NCI-H510A treated with DMSO at 0.1 percent for 48 hours (cell line): ENCODE data around the gene SHQ1.
A peak's percentile ranks its signal among the peaks of the same experiment; 100 is the strongest.

Source experiments
- DNase-seq: peaks from one replicate; lab custom pipeline; 2025; lab: John Stamatoyannopoulos, UW

The SHQ1 gene

DNA sequence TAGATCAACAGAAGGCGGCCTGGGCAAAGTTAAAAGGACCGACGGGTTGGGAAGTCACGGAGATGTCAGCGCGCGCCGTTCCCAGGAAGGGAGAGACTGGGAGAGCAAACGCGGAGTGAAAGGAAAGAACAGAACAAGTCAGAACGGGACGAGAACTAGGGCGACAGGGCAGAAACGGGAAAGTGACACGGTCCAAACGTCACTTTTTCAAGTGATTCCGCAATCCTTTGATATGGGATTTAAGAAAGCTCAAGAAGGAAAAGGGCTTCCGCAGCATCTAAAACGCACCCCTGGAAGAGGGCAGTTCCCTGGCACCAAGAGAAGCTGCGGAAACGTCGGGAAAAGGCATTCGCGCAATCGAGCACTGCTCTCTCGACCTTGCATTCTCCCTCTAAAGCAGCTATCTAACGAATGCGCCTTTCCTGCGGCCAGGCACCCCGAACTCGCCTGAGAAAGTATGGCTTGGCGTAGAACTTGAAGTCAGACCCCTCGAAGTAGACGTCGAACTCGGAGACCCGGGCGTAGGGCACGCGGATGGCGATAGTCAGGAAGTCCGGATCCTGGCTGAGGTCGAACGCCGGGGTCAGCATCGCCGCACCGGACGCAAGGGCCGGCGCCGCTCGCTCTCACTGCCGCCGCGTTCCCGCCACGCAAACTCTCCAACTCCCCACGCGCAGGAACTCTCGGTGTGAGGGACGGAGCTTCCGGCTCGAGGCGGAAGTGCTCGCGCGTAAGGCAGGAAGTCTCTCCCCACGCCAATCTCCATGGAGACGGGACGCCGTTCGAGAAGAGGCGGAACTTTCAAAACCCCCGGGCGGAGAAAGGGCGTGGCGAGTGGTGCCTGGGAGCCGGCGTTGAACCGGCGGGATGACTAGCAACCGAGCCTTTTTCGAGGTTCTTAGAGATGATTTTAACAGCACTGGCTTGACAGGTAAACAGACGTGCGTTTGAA, at the start of gene SHQ1:
TSS of gene SHQ1 (minus strand) at position 695 of the 952 bp plus-strand sequence. CDS start at position 590, 105 bp downstream.
- DNase-seq: peak; percentile 84

DNA sequence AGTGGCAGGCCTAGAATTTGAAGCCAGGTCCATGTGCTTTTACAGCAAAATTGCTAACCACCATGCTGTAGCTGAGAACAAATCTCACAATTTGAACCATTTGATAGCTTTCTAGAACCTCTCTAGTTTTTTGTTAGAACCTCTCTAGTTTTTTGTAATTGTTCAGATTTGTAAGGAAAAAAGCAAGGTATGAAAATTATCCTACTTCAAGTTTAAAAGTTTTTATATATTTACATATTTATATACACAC, 49.4 kb upstream of the SHQ1 start:
- DNase-seq: no peak

DNA sequence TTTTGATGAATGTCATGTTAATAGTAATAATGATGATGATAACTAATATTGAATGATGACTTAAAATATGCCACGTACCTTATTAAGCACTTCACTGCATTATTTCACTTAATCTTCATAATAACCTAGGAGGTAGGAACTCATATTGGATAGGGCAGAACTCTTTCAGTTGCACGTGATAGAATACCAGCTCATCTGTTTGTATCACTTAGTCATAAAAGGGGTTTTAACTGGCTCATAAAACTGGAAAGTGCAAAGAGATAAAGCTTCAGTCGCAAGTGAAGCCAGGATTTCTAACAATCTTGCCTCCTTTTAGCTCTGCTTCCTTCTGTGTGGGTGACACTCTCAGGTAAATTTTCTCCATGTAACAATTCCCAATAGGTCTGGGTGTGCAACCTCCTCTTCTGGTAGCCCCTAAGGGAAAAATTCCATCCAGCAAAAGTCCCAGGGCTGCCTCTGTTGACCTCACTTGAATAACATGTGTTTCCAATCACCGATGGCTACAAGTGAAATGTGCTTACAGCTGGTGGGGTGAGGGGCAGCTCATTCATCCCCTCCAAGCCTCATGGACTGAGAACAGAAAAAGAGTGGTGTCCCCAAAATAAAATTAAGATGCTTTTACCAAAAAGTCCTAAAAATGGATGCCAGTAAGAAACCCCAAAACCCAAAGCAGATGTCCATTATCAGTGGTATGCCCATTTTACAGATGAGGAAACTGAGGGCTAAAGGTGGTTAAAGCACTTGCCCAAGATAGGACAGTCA, 48.9 kb upstream of the SHQ1 start:
- no peak for DNase-seq

DNA sequence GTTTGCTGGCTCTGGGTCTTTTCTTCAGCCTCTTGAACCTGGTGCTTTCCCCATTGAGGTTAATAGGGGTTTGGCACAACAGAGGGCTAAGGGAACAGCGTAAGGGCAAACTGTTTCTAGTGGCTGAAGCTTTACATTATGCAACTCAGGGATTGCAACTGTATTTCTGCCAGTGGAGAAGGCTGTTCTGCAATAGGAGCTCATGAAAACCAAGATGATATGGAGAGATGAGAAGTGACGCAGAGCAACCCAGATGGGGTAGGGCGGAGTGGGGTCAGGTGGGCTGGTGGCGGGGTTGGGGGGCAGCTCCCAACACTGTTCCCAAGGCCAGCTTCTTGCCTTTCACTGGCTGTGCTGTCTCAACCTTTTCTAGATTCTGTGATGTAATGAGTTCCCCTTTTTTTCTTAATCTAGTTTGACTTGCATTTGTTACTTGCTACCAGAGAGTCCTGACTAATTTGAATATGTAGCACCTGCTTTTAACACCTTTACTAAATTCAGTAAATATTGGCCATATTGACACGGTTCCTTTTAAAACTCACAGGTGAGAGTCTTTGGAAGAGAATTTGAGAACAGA, 46.8 kb upstream of the SHQ1 start:
- no peak for DNase-seq

DNA sequence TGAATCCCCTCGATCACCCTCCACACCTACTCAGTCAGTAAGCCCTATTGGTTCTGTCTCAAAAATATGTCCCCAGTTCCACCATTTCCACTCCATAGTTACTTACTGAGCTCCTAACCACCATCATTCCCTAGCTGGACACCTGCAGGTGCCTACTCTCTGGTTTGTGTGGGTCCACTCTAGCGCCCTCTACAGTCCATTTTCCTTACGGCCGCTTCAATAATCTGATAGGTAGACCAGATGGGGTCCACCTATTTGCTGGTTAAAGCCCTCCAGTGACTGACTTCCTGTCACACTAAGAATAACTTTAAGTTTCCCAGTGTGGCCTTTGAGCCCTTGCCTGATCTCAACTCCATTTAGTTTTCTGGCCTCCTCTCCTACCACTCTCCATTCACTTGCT, 44.6 kb upstream of the SHQ1 start:
- DNase-seq: no peak

DNA sequence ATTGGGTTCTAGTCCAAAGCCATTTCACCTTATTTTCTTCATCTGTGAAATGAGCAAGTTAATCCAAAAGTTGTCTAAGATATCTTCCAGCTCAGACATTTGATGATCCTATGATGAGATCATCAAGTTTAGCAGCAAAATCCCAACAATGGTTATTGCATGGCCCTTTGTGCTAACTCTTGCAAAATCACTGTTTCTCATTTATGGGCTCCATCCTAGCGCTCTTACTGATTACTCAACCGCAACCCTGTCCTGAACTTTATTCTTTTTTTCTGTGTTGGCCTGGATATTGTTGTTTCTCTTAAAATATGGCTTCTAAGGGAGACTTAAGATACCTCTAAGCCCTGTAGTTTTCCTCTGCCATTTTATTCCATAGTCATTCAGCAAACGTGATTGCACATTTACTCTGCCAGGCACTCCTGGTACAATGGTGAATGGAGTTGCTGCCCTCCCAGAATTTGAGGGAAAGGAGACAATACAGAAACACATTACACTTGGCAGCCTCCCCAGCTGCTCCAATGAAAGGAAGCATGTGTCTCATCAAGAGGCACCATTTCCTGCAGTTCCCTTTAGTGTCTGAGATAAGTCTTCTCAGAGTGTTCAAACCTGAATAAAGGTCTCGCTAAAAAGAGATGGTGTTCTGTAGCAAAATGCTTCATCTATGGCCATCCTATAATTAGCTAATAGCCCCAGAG, 44.0 kb upstream of the SHQ1 start:
- no peak for DNase-seq

DNA sequence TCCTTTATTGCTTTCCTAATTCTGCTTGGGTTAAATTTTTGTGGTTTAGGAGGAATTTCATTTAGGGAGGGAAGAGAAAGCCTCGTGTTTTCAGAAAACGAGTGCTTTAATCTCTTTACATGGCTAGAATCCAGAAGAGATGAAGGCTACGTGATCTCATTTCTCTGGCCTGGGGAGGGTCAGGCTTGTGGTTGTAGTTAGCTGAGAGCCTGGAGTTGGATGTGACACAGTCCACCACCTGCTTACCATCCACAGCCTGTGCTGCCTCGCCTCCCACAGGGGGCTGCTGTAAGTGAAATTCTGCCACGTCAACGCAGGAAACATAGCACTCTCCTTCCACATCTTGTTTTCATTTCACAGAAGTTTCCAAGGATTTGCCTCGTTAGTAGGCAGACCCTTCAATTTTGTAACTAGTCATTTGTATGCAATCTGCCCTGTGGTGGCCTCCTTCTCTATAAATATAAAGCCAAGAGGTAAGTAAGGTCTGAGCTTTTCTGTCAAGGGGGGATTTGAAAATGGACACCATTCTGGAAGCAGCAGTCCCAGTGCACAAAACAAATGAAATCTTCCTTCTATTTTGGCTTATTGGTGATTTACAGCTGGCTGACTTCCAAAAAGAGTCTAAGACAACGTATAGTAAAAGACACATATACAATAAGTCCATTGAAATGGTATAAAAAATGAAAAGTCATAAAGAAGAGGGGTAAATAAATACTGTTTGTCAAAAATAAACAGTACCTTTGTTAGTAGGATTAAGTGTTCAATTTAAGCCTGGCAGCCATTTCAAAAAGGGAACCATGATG, 43.0 kb upstream of the SHQ1 start:
- no peak for DNase-seq

DNA sequence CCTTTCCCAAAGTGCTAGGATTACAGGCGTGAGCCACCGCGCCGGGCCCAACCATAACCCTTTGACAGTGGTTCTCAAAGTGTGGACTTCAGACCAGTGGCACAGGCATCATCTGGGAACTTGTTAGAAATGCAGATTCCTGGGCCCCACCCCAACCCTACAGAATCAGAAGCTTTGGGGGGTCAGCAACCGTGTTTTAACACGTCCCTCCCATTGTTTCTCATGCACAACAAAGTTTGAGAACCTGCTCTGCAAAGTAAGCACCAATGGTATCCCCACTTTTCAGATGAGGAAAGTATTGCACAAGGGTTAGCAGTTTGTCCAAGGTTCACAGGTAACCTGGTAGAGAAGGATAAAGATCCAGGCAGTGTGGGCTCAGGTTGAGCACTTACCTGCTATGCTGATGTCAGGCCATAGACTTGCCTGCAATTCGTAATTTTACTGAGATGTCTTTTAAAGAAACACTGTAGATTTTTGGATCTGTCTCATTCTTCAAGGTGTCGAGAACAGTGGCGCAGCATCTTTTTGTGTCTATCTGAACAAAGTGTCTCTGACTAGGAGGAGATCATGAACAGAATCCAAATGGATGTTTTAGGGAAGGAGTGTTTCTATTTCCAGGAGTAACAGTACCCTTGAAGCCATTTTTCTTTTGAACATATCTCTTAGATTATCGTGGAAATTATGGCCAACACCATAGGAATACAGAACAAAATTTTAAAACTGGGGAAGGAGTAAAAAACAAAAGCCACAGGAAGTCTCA, 42.1 kb upstream of the SHQ1 start:
- DNase-seq: no peak

DNA sequence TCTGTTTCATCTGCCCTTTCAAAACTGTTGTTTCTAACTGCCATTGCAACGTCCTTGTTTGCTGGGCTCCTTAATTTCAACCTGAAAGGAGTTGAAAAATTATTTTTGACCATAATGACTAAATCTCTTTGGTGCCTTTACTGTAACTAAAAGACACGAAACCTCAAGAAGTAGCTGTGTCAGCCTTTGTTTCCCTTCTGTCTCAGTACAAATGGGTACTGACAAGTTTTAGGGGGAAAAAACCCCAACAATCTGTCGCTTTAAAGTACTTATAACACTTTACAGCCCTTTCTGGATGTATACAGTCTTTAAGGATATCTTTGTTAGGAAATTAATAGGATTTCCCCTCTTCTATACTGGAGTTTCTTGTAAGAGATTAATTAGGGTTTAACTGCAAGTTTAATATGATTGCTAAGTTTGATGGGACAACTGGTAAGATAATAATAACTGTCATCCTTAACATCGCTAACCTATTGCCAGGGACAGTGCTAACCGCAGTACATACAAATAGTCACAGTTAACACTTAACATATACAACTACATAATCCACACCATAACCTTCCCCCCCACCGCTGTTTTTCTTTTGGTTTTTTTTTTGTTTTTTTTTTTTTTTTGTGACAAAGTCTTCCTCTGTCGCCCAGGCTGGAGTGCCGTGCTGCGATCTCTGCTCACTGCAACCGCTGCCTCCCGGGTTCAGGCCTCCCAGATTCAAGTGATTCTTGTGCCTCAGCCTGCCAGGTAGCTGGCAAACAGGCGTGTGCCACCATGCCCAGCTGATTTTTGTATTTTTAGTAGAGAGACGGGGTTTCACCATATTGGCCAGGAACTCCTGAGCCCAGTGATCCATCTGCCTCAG, 41.3 kb upstream of the SHQ1 start:
- DNase-seq: no peak

DNA sequence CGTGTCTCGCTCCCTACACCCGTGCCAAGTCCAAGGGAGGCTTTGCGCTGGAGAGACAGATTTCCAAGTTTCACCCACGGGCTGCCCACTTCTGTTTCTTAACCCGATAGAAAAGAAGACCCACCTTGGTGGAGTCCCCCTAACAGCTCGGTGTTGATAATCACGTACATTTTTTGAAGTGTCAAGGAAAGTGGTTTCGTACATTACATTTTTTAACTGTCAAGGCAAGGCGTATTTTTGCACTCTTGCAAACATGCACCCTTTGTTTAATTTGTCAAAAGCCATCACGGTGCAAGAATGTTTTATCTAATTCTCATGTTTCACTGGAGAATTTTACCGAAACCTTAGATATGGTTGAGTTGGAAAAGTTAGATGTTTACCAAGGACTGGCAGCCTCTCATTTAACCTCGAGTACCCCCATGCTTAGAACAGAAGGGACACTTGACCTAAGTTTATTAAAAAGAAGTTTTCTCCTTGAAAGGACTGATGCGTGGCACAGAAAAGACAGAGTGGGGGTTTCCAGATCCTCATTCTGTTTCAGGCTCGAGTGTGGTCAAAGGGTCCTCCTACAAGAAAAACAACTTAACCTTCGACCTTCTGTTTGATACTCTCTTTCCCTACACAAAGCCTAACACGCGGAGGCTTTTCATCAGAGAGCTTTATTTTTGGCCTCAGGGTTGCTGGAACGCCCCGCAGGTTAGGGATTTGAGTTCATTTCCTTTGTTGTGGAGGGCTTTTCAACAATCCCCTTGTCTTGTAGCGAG, 40.5 kb upstream of the SHQ1 start:
- no peak for DNase-seq

DNA sequence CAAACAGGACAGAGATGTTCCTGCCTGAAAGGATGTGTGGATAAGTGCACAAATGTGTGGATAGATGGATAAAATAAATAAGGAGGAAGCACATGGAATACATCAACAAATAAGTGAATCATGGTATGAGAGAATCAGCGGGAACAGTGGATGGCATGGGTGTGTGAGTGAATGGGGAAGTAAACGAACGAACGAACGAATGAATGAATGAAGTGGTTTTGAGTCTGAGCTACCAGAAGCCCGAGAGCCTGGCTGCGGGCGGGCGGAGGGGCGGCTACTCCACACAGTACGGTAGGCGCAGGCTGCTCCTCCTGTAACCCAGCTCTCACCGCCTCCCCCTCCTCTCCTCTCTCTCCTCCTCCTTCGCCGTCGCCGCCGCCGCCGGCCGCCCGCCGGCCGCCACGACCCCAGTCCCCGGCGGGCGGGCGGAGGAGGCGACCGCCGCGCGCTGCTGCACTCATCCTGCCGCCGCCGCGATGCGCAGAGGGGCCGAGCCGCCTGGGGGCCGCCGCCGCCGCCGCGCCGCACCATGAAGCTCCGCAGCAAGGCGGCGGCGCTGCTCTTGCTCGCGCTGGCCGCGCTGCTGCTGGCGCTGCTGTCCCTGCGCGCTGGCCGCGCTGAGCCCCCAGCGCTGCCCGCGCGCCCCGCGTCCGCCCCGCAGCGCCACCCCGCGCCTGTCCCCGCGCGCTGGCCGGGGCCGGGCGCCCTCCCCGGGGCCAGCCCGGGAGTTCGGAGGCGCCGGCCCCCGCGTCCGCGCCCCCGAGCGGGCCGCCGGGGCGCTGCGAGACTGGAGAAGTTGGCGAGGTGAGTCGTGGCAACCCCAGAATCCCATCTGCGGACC, 39.7 kb upstream of the SHQ1 start, which contains the start of gene GXYLT2:
TSS of gene GXYLT2 (plus strand) at position 342 of the 841 bp plus-strand sequence. CDS start at position 530, 188 bp downstream.
- DNase-seq: peak; percentile 44

DNA sequence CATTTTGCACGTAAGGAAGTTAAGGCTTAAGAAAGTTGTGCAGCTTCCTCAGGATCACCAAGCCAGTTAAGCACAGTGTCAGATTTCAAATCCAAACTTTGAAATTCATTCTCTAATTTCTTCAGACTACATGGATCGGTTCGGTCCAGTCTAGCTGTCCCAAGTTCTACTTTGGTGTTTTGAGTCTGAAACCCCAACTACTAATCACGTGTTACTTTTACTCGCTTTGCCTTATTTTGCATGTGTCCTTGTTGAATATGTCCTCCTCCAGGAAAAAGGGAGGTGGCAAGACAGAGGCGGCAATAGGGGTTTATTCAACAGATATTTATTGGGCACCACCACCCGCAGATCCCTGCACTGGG, 39.1 kb upstream of the SHQ1 start:
- no peak for DNase-seq

DNA sequence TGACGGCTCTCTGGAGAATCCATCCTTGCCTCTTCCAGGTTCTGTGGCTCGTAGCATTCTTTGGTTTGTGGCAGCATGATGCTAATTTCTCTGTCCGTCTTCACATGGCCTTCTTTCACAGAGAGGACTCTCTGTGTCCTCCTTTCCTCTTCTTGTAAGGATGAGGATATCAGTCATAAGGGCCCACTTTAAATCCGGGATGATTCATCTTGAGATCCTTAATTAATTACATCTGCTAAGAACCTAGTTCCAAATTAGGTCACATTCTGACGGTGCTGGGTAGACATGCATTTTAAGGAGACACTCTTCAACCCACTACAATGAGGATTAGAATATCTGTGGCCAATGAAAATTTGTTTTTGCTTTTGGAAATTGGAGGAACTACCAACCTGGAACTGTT, 23.9 kb upstream of the SHQ1 start:
- DNase-seq: no peak

DNA sequence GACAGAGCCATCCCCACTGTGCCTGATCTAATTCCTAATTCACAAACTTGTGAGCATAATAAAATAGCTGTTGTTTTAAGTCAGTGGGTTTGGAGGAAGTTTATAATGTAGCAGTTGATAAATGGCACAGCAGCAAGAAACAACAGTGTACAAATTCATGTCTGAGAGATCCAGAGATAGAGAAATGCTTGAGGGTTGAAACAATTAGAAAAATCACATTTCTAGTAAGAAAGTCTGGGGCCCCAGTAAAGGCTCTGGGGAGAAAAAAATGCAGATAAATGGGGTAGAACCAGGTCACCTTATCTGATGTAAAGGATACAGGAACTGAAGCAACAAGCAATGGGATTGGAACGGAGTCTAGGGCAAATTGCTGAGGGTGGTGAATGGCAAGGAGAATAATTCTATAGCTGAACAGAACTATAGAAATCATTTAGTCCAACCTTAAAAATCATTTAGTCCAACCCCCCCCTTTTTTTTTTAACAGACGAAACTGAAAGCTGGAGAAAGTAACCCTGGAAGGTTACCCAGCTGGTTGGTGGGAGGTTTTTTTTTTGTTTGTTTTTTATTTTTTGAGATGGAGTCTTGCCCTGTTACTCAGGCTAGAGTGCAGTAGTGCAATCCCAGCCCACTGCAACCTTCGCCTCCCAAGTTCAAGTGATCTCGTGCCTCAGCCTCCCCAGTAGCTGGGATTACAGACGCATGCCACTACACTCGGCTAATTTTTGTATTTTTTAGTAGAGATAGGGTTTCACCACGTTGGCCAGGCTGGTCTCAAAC, 14.3 kb upstream of the SHQ1 start:
- no peak for DNase-seq

DNA sequence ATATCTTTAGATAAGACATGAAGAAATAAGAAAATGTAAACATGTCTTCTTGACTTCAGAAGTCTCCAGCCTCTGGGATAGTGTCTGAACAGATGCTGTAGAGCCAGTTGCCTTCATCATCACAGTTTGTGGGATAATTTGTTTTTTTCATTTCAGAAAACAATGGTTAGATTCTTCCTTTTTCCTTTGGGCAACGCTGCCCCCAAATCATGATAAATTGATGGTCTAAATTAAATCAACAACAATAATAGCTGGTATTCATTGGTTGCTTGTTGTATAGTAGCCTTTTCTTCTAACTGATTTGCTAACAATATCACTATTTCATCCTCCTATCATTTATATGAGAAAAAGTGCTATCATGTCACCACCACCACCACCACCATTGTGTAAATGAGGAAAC, 12.6 kb upstream of the SHQ1 start:
- DNase-seq: no peak

DNA sequence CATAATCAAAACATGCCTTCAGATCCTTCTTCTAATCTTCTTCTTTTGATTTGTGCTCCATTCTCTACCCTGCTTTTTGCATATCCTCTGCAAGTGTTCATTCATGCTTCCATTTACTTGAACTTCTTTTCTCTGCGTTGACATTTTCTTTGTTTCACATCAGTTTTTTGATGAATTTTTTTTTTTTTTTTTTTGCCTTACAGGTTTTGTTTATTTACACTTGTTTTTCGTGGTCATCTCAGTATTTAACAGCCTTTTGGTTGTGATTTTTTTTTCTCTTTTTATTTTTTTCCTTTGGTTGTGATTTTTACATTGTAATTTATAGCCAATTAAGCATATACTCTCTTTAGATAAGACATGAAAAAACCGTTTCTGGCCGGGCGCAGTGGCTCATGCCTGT, 11.8 kb upstream of the SHQ1 start:
- DNase-seq: no peak

DNA sequence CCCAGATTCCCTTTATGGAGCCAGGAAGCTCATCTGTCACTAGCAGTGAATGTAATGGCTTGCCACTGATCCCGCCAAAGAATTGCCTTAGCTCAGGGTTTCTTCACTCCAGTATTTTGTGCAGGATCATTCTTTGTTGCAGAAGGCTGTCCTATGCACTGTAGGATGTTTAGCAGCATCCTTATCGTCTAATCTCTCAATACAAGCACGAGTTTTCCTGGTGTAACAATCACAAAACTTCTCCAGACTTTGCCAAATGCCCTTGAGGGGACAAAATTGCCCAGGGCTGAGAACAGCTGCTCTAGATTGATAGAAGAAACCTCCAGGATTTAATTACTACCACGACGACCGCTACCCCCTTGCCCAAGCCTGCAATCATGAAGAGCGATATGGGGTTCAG, 6.8 kb upstream of the SHQ1 start:
- no peak for DNase-seq
